Stimulated activated CD8-positive, alpha-beta memory T cell treated with anti-CD3 and anti-CD28 coated beads, Interleukin-4, amount 100 ng/mL, for 24 hours (primary cell): ENCODE data around the gene C16orf95.
A peak's percentile ranks its signal among the peaks of the same experiment; 100 is the strongest.
"Not testable (repeated sequence)": the region's sequence is repeated elsewhere in the genome, so short reads cannot be mapped to it uniquely, and the experiment has no call there.

ENCODE experiments used
- DNase-seq: peaks from one replicate; pipeline ENCODE4 v3.0.0-alpha.2; 2020; ENCODE audit warnings: low read depth

Gene C16orf95

GRCh38 chr16:87316923-87317749 lies at the start of gene C16orf95:
Gene C16orf95, minus strand, starts transcription at chr16:87317392. Its CDS starts 150 bp downstream, at chr16:87317242.
- DNase-seq: peak; percentile 93

- no peak for DNase-seq
Measured at GRCh38 chr16:87366930-87367329, 49.7 kb upstream of the C16orf95 start.

DNA sequence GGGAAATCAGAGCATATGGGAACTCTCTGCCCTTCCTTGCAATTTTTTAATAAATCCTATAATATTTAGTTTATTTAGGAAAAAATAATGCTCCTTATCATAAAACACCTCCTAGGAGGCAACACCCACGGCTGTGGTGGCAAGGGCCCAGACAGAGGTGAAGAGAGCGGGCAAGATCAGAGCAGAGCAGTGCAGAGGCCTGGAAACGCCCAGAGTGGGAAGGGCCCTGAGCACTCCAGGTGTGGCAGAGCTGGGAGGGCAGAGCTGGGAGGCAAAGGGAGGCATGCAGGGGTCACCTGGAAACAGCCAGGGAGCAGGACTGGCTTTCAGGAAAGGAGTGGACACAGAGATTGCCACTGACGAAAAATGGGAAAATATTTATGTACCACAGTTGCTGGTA lies 49.1 kb upstream of the C16orf95 start:
- no peak for DNase-seq

GRCh38 chr16:87365021-87365713 lies 48.0 kb upstream of the C16orf95 start:
- no peak for DNase-seq

DNA sequence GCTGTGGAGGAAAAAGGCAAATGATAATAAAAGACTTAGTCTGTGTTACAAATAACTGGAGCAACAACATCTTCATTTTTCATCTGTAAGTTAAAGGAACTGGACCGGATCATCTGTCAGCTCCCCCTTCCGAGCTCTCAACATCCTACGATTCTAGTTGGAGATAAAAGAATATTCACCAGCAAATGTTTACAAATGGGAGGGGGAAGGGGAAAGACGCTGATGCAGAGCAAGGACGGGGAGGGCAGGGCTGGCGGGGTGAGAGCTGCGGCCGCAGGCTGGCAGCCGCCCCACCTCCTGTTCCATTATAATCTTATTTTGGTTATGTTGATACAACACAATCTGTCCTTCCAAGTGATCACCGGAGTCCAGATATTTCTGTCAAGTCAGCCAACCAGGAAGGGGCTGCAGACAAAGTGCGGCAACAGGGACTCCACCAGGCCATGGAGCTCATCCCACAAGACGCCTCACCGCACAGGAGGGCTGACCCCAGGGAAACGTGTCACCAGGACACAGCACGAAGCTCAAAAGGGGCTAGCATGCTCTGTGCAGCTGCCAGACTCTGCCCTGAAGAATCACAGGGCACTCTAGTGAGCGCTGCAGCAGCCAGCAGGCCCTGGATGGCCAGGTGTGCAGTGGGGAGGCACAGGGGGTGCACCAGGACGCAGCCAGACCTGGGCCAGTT lies 46.7 kb upstream of the C16orf95 start:
- DNase-seq: no peak

DNA sequence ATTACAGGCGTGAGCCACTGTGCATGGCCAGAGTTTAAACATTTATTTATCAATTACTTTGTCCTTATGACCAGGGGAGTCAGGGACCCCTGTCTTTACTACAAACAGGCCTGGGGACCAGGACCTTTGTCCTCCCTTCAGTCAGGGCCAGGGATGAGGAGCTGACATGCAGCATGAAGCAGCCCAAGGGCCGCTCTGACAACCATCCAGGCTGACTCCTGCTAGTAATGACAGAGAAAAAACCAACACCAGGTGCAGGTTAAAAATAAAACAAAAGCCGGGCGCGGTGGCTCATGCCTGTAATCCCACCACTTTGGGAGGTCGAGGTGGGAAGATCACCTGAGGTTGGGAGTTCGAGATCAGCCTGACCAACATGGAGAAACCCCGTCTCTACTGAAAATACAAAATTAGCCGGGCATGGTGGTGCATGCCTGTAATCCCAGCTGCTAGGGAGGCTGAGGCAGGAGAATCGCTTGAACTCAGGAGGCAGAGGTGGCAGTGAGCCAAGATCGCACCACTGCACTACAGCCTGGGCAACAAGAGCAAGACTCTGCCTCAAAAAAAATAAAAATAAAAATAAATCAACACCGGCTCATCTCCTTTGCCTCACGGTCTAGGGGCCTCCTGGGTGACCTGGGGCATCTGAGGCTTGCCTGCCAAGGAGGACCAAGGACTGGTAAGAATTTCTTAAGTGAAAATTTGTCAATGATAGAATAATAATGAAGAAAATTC lies 45.8 kb upstream of the C16orf95 start:
- DNase-seq: not testable (repeated sequence)

DNA sequence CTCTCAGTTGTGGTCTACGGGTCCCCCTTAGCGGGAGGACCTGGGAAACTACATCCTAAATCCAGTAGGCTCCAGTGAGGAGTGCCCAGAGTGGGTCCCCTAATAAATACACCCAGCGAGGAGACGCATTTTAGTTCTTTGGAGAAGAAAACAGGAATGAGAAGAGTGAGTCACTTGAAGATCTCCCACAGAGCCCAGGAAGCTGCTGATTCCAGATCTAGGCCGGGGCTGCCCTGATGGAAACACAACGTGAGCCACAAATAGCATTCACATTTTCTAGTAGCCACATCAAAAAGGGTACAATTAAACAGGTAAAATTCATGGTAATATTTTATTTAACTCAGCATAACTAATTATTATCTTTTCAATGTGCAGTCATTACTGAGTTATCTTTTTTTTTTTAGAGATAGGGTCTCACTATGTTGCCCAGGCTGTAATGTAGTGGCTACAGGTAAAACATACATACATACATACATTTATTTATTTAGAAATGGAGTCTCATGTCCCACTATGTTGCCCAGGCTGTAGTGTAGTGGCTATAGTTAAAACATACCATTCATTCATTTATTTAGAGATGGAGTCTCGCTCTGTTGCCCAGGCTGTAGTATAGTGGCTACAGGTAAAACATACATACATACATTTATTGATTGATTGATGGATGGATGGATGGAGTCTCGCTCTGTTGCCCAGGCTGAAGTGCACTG lies 44.9 kb upstream of the C16orf95 start:
- DNase-seq: no peak

GRCh38 chr16:87360862-87361610 lies 43.8 kb upstream of the C16orf95 start:
- DNase-seq: no peak

- DNase-seq: no peak
Measured at GRCh38 chr16:87359121-87359520, 41.9 kb upstream of the C16orf95 start.

DNA sequence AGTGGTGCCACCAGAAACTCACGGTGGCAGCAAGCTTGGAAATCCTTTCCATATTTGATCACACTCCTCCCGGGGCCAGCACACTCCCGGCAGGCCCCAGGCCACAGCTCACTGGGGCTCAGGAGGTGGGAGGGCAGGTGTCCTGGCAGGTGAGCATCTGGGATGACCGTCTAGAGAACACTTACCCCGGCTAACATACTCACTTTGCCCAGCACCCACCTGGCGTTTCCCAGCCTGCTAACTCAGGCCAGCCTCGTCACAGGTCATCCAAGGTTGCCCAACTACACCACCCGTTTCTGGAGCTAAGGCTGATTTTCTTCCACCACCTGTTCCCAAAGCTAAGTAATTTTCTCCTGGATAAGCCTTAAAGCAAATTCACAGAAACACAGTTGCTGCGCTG lies 41.5 kb upstream of the C16orf95 start:
- DNase-seq: no peak

- no peak for DNase-seq
Measured at GRCh38 chr16:87358250-87358649, 41.1 kb upstream of the C16orf95 start.

DNA sequence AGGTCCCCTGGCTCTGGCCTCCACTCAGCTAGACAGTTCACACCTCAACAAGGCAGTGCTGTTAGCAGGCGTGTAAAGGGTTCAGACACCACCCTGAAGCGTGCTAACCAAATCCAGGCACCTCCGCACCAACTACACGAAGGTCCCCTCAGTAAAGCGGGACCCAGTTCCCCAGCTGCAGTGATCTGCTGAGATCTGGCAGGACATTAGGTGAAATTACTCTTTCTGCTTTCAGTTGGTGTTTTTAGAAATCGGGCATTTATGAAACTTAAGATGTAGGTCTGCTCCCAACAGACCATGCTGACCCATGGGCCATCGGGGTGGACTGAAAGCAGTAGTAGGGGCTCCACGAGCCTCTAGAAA lies 39.3 kb upstream of the C16orf95 start:
- no peak for DNase-seq

GRCh38 chr16:87353613-87354012 lies 36.4 kb upstream of the C16orf95 start:
- no peak for DNase-seq

DNA sequence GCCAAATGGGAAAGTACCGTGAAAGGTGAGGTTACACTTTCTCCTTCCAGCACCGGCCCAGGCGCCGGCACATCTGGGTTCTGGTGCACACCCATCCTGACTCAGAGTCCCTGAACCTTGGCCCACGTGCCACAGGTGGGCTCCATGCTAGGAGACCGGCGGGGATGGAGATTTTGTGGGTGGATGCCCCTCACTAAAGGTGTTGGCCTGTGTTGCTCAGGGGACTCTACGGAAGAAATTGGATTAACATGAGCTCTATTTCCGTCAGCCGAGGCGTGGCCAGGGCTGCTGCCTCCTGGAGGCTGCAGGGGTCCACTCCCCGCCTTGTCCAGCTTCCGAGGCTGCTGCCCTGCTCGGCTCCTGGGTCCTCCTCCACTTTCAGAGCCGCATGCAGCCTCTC lies 35.6 kb upstream of the C16orf95 start:
- DNase-seq: no peak

DNA sequence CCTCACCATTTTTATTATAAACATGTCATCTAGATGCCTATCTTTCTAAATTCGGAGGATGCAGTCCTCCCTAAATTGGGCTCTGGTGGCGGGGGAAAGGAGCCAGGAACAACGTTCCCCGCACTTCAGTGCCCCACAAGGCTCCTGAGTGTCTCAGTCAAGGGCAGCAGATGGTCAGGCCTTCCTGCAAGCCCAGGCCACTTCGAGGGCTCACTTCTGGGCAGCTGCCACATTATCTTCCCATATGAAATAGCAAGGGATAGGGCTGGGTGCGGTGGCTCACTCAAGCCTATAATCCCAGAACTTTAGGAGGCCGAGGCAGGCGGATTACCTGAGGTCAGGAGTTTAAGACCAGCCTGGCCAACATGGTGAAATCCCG lies 34.1 kb upstream of the C16orf95 start:
- no peak for DNase-seq

DNA sequence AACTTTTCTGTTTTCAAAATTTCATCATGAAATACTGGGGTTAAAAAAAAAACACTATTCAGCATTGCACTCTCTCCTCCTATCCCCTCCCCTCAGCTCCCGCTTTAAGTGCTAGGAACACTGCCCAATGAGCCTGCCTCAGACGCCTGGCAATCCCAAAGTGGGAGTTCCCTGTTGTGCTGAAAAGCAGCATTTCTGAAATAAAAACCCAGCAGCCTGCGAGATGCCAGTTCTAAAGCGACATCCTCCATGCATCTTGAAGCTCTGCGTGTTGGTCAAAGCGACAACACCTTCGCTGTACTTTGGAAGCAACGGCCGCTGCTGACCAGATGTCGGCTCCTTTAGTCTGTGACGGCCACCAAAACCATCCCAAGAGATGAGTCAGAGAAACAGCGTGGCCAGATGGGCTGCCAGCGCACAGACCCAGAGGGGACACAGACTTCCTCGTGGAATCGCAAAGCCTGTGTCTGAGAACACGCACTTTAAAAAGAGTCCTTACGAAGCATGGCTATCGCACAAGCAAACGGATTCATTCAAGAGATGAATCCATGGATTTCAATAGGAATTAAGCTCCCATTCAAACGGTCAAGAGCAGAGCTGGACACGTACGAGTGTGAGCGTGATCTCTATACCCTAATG lies 33.6 kb upstream of the C16orf95 start:
- DNase-seq: no peak

DNA sequence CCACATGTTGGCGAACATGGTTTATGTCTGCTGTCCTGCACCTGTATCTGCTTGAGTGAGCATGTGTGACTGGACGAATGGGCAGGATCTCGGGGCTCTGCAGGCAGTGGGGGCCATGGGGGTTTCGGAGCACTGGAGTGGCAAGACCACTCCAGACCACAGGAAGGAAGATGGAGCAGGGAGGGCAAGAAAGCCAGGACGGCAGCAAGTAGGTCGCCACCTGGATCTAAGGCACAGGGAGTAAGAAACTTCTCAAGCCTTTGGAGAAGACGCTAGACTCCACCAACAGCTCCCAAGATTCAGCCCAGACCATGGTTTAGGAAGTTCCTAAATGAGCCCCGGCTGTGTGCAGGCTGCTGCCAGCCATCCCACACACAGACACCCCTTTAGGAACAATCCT lies 32.8 kb upstream of the C16orf95 start:
- no peak for DNase-seq

DNA sequence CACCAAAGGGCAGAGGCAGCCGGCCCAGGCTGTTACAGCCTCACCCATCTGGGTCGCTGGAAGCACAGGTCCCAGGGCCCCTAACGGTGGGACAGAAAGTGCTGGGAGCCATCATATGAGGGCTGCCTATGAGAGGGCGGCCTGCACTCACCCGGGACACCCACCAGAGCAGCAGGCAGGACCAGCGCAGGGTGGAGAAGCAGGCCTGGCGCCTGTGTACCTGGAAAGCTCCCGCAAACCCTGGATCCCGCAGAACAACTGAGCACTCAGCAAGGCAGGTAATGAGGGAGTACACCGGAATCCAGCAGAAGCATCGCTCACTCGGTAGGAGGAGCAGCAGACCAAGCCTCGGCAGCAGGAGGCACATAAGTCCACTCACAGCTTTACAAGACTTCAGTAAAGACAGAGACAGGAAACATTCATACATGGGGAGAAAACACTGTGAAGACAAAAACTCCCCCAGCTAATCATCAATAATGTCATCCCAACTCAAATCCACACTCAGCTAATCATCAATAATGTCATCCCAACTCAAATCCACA lies 31.5 kb upstream of the C16orf95 start:
- DNase-seq: no peak

DNA sequence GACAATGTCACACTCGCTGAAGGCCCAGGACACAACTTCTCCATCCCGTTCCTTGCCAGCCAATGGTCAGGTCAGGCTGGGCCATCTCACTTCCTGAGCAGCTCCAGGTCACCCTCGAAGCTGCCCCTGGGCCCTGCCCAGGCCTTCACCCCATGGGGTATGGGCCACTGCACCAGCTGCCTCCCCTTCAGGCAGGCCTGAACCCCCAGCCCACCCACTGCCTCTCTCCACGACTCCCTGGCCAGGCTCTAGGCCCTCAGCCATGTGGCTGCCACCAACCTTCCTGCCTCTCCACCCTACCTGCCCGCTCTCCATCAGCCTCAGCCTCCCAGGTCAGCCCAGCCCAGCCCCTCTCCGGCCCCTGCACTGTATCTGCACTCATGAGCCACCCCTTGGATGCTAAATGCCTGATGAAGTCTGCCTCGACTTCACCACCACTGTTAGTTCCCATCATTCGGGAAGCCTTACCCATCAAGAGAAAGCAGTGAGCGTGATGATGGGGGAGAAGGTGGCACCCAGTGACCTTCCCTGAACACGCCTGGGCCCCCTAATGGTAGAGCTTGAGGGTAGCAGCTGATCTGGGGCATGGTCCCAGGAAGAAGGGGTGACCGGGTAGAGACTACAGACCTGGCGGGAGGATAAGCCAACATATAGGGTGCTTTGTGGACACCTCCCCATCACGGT lies 30.9 kb upstream of the C16orf95 start:
- DNase-seq: no peak
